T47D (cell line): Measurements from ENCODE around the gene SSC5D.

Experiments
- DNase-seq, 2 experiments: peaks; one replicate each; pipeline versions ENCODE4 v3.0.0 to v3.0.0-alpha.2; 2011 to 2012; ENCODE audit warnings: low read depth in 1 of 2, low spot score in 1 of 2
- JUND ChIP-seq: IDR thresholded peaks from 2 replicates; pipeline ENCODE4 v1.6.1; 2012; ENCODE audit warnings: low read depth
- in situ Hi-C: cut with HindIII; loops from 2 replicates; pipeline ENCODE4 v1.10.0; 2016; ENCODE audit warnings: low sequenced_read_pairs, low pct_unique_long_range_greater_than_20kb

The SSC5D gene

GRCh38 chr19:55460670-55461258 lies 27.5 kb upstream of the SSC5D start:
- peak; percentile 63 to 77 for DNase-seq
- no peak for TF ChIP-seq JUND
- in situ Hi-C loops = no loop called here

GRCh38 chr19:55461259-55461973 lies 26.8 kb upstream of the SSC5D start, which contains the start of gene ISOC2:
Gene ISOC2 (minus strand): TSS chr19:55461642. CDS start chr19:55456486, 5,156 bp downstream.
- TF ChIP-seq JUND = no peak
- in situ Hi-C loops = no loop called here
- DNase-seq = peak; percentile 99

- peak in 1 of 2 experiments; percentile 22 for DNase-seq
- TF ChIP-seq JUND = no peak
- in situ Hi-C loops = no loop called here
These were observed 26.1 kb upstream of the SSC5D start for GRCh38 chr19:55461974-55462626.

DNA sequence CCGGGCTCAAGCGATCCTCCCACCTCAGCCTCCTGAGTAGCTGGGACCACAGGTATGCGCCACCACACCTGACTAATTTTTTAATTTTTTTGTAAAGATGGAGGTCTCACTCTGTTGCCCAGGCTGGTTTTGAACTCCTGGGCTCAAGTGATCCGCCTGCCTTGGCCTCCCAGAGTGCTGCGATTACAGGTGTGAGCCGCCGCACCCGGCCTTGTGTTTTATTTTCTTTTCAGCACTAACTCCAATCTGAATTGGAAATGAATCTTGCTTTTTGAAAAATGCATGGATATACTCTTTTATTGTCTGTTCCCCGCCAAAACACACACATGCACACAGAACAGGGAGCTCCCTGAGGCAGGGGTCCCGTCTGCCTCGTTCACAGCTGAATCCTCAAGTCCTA lies 25.5 kb upstream of the SSC5D start:
- TF ChIP-seq JUND = no peak

GRCh38 chr19:55463583-55464031 lies 24.6 kb upstream of the SSC5D start:
- DNase-seq = no peak
- TF ChIP-seq JUND = no peak
- in situ Hi-C loops = no loop called here

More for the DNA sequence above, 25.5 kb upstream of the SSC5D start:
- no peak for DNase-seq
- in situ Hi-C loops = no loop called here

DNA sequence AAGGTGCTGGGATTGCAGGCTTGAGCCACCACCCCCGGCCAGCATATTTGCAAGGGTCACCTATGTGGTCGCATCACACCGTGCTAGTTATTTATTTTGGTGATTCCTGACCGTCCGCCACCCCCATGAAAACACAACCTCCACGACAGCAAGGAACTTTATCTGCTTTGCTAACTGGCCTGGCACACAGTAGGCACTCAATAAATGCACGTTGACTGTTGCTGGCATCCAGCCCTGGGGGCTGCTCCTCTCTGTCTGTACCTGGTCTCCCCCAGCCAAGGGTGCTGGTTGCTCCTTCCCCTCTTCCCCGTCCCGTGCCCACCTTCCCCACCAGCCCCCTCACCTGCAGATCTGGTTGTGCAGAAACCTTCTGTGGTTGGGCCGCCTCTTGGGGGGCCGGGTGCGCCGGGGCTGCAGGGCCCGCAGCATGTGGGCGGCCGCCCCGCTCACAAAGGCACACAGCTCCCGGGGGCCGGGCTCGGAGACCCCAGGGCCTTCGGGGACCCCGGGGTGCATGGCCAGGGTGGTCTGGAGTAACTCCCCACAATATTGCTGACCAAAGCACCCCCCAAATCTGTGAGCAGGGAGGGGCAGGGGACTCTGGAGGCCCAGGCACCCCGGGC lies 24.1 kb upstream of the SSC5D start:
- no peak for DNase-seq

DNA sequence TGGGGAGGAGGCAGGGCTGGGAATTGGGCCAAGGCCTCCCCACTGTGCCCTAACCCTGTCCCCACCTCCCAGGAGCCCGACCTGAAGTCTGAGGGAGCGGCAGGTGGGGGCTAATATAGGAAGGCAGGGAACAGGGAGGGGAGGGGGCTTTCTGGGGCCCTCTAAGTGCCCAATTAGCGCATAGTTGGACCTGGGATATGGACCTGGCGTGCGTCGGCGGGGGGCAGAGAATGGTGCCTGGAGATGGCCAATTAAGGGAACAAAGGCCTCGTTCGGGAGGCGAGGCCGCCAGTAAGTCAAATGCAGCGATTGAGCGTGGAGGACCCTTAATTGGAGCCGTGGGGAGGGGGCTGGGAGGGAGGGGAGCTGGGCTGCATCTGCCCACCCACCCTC lies 23.6 kb upstream of the SSC5D start, which contains the start of gene C19orf85:
C19orf85 (minus strand) TSS at position 90 of the 393 bp plus-strand sequence. CDS start 197 bp downstream, outside the sequence.
- no peak for TF ChIP-seq JUND
- in situ Hi-C loops = no loop called here
- no peak for DNase-seq

More for the DNA sequence above, 24.1 kb upstream of the SSC5D start:
- no peak for TF ChIP-seq JUND
- in situ Hi-C loops = no loop called here

DNA sequence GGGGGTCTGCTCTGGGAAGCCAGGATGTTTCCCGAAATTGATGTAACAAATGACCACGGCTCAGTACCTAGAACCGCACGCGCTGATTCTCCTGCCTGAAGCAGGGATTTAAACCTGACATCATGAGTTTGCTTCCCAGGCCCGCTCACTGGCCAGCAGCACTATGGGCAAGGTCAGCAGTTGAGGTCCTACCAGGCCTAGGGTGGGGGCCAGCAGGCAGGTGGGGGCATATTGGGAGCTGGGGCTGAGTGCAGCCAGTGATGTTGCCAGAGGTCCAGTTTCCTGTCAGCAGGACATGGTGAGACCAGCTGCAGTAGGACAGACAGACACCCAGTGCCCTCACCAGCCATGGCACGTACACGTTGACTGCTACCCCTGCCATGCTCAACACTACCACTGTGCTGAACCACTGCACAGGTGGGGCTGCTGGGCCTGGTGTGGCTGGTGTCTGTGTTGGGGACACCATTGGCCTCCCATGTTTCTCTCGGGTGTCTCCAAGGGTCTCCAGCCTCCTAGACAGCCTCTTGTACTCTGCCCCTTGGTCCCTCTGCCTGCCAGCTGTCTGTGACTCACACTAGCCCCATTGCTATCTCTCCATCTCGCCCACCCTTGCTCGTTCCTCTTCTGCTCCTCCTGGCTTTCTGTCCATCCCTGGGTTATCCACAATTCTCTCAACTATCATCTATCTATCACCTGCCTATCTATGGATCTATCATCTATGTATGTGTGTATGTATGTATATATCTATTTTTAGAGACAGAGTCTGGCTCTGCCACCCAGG lies 22.6 kb upstream of the SSC5D start:
- TF ChIP-seq JUND = no peak
- DNase-seq = no peak
- in situ Hi-C loops = no loop called here

- TF ChIP-seq JUND = no peak
- no peak for DNase-seq
- in situ Hi-C loops = no loop called here
These were observed 22.0 kb upstream of the SSC5D start for GRCh38 chr19:55466241-55466614.

GRCh38 chr19:55467236-55468053 lies 20.8 kb upstream of the SSC5D start:
- in situ Hi-C loops = no loop called here
- TF ChIP-seq JUND = no peak
- peak; percentile 50 to 61 for DNase-seq

GRCh38 chr19:55468054-55468393 lies 20.2 kb upstream of the SSC5D start:
- no peak for TF ChIP-seq JUND
- in situ Hi-C loops = no loop called here
- DNase-seq = no peak
